Amniotic epithelial cell (primary cell): ENCODE data around the gene MRAS.

Experiments used
- DNase-seq: peaks from one replicate; pipeline ENCODE4 v3.0.0-alpha.2; 2010; ENCODE audit warnings: low read depth

The MRAS gene

DNA sequence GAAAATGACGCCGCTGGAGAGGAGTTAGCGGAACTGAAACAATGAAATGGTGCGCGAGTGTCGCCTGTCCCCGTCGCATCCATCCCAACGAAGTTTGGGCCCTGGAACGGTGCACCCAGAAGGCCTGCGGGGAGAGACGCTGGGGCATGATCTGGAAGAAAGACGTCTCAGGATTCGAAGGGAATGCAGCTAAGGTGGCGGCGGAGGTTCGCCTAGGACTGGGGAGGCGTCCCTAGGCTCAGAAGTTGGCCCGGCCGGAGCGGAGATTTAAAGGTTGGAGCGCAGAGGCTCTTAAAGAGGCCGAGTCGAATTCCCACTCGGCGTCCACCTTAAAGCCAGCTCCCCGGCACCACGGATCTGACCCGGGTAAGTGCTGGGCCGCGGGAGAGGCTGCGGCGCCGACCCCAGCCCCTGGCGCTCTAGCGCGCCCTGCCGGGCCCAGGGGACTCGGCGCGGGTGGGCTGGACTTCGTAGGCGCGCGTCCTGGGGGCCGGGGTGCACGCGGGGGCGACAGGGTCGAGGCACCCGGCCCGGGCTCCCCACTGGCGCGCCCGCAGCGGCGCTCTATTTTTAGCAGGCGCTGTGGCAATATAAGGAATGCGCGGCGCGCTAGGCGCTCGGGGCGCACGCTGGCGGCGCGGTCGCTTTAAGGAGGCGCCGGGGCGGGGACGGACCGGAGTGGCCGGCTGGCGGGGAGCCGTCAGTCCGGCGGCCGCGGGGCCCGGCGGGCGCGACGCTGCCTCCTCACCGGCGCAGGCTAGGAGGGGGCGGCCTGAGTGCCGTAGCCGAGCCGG lies at the start of gene MRAS:
Gene MRAS, plus strand, starts transcription at position 620 of the 794 bp plus-strand sequence. CDS start 24,305 bp downstream, outside the sequence.
- peak; percentile 75 for DNase-seq

DNA sequence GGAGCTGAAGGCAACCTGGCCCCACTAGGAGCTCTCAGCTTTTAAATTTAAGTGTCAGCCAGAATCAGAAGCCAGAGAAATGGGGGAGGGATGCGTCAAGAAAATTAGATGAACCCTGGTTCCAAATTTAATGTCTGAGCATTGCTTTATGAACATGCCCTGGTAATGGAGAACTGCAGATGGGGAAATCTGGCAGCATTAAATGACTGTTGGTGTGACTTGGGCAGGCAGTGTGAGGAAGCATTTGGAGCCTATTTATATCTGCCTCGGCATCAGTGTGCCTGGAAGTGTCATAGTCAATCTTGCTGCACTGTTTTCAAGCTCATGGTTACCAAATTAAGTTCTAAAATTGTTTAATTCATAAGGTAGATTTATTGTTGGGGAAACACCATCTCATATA lies 47.7 kb upstream of the MRAS start:
- DNase-seq, result no peak

DNA sequence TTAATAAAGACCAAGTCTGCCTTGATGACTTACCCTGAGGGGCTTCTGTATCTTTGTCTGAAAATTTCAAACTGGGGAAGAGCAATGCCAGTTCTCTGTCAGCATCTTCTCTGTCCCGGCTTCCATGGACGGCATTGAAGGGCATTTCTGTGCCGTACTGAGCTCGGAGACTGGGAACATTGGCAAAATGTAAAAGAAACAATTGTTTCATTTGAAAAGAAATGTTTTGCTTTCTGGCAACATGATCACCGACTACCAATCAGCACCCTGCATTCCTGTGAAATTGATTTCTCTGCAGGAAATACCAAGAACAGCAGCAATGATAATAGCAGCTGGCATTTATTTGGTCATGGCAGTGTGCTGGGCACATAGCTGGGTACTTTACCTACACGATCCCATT lies 44.9 kb upstream of the MRAS start:
- no peak for DNase-seq

DNA sequence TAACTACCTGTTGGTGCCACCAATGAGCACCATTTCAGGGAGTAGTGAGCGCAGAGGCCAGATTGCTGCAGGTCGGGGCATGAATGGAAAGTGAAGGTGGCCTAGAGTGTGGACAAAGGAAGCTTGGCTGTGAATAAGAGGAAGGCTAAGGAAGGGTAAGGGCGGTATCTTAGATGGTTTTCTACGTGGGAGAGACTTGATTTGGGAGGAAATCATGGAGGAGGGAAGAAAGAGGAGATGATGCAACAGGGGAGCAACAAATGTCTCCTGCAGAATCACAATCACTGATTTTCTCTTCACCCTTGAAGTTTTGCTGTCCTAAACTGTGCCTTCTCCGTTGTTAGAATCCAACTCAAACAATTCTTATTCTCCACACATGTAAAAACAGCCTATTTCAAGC lies 40.5 kb upstream of the MRAS start:
- no peak for DNase-seq

DNA sequence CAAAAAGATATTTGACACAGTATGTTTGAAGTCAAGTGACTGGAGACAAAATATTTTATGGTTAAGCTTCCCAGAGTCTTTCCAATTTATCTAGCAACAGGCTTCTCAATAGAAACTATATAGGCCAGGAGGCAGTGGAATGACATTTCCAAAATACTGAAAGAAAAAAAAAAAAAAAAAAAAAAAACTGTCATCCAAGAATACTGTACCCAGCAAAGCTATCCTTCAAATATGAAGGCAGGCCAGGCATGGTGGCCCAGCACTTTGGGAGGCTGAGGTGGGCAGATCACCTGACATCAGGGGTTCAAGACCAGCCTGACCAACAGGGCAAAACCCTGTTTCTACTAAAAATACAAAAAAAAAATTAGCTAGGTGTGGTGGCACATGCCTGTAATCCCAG lies 39.6 kb upstream of the MRAS start:
- DNase-seq, result no peak

DNA sequence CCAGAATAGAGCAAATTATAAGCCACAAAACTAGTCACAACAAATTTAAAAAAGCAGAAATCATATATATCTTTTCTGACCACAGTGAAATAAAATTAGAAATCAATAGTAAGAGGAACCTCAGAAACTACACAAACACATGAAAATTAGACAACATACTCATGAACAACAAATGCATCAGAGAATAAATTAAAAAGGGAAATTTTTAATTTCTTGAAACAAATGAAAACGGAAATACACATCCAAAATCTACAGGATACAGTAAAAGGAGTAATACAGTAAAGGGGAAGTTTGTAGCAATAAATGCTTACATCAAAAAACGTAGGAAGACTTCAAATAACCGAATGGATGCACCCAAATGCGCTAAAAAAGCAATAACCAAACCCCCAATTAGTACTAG lies 37.9 kb upstream of the MRAS start:
- DNase-seq, result no peak

DNA sequence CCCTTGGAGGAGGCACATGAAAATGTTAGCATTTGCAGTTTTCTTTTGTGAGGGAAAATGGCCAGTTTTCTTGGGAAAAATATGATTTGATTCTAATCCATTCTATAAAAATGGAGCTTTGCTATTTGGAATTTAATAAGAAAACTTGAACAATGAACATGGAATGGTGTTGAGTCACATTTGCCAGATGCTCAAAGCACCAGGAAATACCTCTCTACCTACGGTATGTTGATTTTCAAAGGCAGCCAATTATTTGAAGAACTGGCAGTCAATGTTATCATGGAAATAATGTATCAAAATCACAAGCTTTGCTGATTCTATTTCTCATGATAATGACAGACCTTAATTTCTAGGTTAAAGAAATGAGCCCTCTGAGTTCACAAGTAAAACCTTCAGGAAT lies 33.6 kb upstream of the MRAS start:
- no peak for DNase-seq

DNA sequence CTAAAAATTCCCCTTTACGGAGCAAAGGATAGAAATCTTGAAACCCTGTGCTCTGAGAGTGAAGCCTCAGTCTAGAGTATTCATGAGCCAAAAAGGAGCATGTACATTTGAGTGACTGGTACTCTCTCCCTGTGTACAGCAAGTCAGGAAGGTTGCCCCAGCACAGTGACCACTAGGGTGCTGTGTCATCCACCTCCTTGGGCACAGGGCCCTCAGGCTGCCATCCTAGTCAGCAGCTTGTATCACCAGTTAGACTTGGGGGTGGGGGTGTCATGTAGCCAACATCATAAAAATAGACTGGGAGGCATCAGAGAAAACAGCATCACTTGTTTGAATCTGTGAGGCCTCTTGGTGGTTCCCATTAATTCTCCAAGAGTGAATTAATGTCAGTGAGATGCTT lies 30.7 kb upstream of the MRAS start:
- no peak for DNase-seq

DNA sequence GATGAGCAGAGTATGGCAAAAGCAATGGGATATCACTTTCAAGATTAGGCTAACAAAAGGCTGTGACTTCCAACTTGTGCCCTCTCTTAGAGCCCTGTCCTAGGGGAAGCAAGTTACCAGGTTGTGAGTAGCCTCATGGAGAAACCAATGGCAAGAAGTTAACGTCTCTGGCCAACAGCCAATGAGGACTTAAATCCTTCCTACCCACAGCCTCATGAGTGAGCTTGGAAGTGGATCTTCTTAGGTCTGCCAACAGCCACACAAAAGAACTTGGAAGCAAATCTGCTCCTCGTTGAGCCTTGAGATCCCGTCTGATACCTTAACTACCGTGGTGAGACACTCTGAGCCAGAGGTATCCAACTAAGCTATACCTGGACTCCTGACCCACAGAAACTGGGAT lies 24.4 kb upstream of the MRAS start:
- DNase-seq, result no peak

DNA sequence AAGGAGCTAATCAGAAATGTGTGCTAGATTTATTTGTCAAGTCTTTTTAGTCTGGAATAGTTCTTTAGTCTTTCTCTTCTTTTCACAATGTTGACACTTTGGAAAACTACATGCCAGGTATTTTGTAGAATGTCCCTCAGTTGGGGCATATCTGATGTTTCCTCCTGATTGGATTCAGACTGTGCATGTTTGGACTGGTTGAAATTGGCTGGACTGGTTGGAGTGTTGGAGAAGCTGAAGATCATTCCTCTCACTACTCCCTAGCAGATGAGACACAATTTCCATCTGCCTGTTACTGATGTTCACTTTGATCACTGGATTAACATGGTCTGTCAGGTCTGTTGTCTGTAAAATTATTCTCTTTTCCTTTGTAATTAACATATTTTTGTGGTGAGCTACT lies 22.4 kb upstream of the MRAS start:
- DNase-seq, result no peak

DNA sequence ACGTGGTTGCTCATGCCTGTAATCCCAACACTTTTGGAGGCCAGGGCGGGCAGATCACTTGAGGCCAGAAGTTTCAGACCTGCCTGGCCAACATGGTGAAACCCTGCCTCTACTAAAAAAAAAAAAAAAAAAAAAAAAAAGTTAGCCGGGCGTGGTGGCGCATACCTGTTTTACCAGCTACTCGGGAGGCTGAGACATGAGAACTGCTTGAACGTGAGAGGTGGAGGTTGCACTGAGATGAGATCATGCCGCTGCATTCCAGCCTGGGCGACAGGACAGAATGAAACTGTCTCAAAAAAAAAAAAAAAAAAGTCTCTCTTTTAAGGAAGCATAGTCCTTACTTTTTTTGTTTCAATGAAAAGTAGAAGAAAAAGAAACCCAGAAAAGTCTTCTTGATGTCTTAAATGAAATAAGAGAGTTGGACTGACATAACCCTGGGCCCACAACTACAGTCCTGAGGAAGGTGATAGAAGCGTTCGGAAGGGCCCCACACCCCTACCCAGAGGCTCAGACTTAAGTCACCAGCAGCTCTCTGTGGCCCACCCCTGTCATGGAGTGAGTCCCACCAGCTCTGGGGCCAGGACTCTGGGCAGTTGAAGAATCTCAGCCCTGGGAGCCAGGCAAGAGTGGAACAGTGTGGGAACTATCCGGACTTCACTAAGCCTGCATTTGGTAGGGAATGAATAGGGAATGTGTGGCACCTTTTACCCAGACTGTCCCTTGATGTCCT lies 21.3 kb upstream of the MRAS start:
- no peak for DNase-seq

DNA sequence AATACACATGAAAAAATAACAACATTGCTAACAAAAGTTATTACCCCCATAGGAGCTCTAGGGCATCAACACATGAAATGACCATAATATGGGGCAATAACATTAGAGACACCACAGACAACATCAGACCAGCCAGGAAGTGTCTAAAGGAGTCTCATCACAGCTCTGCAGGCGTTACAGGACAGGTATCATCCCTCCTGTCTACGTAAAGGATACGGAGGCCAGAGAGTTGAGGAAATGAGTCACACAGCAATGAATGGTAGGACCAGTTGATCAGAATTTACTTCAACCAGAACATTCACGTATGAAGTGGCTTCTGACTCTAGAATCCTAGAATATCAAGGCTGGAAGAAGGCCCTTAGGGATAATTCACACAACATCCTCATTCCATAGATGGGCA lies 20.5 kb upstream of the MRAS start:
- DNase-seq, result no peak

DNA sequence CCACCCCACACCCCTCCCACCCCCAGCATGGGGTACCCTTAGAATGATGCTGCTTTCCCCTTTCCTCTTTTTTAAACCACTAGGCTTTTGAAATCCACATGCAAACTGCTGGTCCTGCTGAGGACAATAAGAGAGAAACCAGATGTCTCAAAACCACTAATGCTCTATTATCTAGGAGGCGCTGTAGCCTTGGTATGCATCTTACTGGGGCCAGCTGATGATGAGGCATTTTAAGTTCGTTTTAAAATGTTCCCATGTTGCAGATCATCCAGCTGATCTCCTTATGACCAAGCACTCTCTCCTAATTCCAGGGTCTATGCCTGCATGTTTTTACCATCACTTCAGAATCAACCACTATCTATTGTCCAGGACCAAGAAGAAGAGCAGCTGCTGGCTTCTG lies 20.0 kb upstream of the MRAS start:
- peak; percentile 84 for DNase-seq

DNA sequence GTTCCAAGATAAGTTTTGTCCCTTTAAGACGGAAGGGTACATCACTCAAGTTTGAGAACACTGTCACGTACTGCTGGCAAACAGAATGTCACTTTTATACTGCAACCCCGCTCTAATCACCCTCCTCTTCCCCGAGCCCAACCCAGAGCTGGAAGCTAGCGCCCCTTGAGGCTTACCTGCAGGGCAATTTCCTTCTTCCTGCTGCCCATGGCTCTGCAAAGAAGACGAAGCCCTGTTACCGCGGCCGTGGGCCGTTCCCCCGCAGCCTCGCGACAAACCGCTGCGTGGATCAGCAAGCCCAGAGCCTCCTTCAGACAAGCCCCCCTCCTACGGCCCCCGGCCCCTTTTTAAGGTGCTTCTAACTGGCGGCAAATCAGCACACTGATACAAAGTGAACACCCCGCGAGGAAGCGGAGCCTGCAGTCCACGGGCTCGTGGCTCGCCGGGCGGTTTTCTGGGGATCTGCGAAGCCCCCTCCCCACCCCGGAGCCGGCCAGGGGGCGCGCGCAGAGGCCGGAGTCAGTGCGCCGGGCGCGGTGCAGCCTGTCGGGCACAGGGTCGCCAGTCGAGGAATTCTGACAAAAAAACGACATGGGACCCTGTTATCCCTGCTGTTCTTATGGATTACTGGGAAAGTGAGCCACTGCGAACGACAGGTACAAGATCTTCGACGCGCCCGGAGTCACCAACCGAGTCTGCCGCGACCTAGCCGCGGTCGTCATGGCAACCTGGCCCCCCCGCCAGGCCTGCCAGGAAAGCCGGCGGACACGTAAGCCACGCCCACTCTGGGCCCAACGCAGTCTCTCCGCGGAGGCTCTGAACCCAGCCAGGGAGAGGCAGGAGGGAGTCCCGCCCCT lies 19.0 kb upstream of the MRAS start, which contains the start of gene NME9:
Gene NME9, minus strand, starts transcription at position 725 of the 857 bp plus-strand sequence. Its CDS starts 516 bp downstream, at position 209.
- peak; percentile 80 for DNase-seq

DNA sequence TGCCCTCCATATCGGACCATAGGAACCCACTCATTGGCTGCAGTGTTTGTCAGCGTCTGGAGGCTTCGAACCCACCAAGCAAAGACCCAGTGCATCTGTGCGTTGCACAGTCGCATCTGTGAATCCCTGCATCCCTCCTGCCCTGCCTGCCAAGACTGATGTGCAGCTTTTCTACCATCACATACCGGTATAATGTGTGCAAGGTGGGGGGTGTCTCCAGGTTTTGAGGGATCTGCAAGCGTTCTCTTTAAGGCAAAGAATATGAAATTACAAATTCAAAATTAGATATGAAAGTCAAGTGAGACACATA lies 18.4 kb upstream of the MRAS start:
- no peak for DNase-seq

DNA sequence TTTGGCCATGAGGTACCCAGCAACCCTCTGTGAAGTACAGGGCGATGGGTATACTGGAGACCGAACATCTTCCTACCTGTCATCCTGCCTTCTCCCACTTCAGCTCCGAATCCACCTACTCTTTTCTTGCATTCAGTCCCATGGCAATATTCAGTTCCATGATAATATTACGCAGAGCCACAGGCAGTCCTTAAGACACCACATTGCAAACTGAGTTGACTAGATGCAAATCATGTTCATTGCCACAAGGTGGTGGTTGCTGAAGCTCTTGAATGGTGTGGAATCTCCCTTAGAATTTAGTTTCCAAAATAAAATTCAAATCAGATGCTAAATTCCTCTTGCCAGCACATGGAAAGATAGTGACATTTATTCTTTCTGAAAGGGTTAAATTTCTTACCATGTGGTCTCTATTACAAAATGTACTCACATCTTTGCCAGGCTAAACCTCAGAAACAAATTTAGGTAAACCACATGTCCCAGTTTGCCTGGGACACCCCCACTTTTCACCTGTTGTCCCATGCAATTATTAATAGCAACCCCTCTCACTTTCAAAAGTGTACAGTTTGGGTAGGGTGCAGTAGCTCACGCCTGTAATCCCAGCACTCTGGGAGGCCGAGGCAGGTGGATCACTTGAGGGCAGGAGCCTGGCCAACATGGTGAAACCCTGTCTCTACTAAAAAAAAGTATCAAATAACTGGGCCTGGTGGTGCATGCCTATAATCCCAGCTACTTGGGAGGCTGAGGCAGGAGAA lies 17.1 kb upstream of the MRAS start:
- no peak for DNase-seq

DNA sequence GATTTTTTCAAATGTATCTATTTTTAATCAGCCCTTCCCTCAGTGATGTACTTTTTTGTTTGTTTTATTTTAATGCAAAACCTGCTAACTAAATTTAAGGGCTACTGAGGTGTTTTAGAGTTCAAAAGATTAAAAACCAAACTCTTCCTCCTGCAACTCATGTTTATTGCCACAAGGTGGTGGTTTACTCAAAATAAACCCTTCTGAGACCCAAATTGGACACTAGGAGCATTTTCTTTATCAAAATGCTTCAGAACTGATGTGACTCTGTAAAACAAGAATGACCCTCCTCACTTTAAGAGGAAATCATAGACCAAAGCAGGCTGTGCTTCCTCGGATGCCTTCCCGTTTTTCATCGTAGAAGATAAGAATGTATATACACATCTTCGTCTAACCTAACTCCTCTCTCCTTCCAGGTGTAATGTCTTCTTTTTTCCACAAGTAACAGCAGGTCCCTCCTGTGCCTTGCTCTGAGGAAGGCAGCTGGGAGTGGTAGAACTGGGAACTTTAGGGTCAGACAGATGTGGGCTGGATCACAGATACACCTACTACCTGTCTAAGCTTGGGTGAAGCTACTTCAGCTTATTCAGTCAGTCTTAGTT lies 15.8 kb upstream of the MRAS start:
- DNase-seq, result peak; percentile 43

DNA sequence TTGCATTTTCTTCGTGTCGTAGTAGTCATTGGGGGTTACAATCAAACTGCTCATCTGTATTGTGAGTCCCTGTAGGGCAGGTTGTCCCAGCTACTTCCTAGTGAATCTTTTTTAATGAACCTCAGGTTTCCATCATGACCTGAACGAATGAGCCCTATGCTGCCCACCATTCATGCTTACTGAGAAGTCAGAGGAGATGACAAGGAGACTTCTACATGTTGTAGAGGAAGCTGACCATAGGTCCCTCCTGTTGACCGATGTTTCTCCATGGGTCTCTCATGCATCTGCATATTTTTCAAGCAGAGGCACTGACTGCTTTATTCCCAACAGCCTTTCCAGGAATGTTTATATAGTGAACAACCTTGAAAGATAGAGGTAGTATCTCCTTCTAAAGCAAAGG lies 13.8 kb upstream of the MRAS start:
- DNase-seq, result no peak

DNA sequence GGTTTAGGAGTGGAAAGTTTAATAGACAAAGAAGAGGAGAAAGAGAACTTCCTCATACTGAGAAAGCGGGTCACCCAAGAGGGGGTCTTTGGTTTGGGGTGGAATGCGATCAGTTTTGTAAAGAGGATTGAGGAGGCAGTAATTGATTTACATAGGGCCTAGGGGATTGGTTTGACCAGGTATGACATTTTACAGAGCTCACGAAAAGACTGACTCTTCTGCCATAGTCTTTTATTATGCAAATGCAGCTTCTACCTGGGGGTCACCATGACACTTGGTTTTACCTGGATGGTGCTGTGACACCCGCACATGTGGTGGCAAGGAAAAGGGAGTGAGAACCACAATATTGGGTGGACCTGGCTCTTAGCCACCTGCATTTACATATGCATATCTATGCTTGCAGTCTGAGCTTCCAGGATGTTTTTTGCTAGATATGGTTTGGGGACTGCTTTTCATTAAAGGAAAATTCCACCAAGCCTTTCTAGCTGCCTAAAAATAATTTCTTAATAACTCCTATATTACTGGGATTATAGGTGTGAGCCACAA lies 11.9 kb upstream of the MRAS start:
- DNase-seq, result no peak

DNA sequence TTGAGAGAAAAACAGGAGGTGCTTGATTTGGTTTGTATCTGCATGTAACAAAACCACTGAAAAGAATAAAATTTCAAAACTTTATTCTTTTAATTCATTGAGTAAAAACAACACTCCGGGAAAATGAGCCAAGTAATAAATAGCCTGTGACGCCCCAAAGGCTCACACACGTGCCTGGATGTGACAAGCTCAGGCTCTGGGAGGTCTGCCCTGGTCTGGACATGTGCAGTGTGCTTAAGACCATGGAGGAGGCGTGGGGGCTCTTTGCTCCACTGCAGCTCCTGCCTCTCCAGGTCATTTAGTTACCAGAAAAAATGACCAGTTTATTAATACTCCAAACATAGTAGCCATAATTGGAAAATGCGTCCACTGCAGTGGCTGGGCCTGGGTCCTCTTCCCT lies 10.1 kb upstream of the MRAS start:
- no peak for DNase-seq

DNA sequence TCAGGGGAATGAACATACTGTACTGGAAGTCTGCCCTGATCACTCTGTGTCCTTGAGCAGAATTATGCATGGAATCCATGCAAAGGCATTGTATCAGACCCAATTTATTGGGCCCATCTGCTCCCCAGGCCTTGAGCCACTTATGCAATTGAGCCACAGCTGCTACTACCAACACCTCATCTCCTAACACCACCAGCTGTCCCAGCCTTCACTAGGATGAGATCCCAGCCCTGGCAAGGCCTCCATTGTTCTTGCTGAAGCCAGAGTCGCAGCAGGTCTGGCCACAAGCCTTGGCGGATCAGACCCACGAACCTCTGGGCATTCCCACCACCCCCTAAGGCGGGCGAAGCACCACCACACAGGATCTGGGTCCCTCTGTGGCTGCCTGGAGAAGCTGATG lies 9.6 kb upstream of the MRAS start:
- no peak for DNase-seq
